ENCODE measurements around the gene VPS9D1. TPM values are rescaled to one million over a fixed set of nuclear protein-coding genes. Genes with fewer than 3 reads are reported as not detected.

VPS9D1 gene
- total and polyA plus RNA-seq, 2 experiments from 2014 or later: 2.1 to 2.2 TPM

DNA sequence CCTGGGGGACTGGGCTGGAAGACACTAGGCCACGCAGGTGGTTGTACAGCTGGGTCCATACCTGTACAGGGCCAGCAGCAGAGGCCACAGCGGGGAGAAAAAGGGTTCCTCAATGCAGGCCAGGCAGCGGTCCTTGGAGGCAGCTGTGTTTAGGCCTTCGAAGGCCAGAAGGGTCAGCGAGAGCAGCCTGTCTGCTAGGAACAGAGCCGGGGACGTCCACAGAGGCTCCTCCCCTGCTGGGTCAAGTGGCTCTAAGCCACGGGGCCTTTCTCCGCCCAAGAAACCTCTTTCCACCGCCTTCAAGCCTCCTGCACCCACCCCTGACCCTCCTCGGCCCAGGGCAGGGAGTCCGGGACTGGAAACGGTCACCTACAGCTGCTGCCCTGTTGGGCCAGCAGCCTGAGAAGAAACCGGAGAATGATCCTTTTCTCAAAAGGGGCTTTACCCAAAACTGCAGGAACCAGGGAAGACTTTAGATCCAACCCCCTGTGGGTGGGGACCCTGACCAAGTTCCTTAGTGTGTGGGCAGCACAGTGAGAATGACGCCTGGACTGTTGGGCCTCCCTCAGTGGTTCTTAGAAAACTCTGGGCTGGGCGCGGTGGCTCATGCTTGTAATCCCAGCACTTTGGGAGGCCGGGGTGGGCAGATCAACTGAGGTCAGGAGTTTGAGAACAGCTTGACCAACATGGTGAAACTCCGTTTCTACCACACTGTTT, 10.8 kb downstream of the VPS9D1 start:
- no peak for ATAC-seq
- Mint-ChIP-seq H3K4me3 (peak overlapping the region; percentile 30; the same call in 1 of the 3 replicates), H3K27me3 (ENCODE audit: insufficient read depth, low read depth, poor library complexity) (peaks cover 23% of the 10 kb centered on the region), H3K4me1 (peaks cover 11% of the 10 kb centered on the region), H3K9me3 (no peaks in the 10 kb centered on the region), H3K27ac (no peak overlapping the region), H3K36me3 (ENCODE audit: low read depth) (peaks cover 13% of the 10 kb centered on the region)
- Histone ChIP-seq H3K4me1 (ENCODE audit: insufficient read depth) (peaks cover 12% of the 10 kb centered on the region), H3K27me3 (ENCODE audit: insufficient read depth) (peaks cover 15% of the 10 kb centered on the region), H3K27ac (ENCODE audit: low read depth) (no peak overlapping the region), H3K4me3 (0 out of 2 replicates have a peak overlapping the region, but pooled peaks have one; percentile 13), H3K9me2 (ENCODE audit: insufficient read depth) (no peaks in the 10 kb centered on the region), H2AFZ (no peak overlapping the region), H3K4me2 (peak overlapping the region; percentile 65), H3K36me3 (ENCODE audit: insufficient read depth) (no peaks in the 10 kb centered on the region; the same call in 1 of the 2 replicates), H3F3A (replicated peaks; ENCODE audit: low read depth) (0 out of 2 replicates have a peak, but pooled peaks cover 5% of the 10 kb centered on the region), H4K20me1 (replicated peaks; ENCODE audit: insufficient read depth) (peaks cover 13% of the 10 kb centered on the region), H3K79me2 (replicated peaks; ENCODE audit: insufficient read depth) (peaks cover 6% of the 10 kb centered on the region)
- no peak for TF ChIP-seq NANOG (IDR thresholded peaks at IDR 0.05; ENCODE audit: borderline replicate concordance)
- TF ChIP-seq ZNF114 (CRISPR knock-in tag; IDR thresholded peaks at IDR 0.05): no peak
- no peak for TF ChIP-seq JUNB (IDR thresholded peaks at IDR 0.05; ENCODE audit: unreplicated experiment)
- TF ChIP-seq EZH2 (IDR thresholded peaks at IDR 0.05; ENCODE audit: low read depth, unreplicated experiment): no peak
- TF ChIP-seq, protein P1, sequence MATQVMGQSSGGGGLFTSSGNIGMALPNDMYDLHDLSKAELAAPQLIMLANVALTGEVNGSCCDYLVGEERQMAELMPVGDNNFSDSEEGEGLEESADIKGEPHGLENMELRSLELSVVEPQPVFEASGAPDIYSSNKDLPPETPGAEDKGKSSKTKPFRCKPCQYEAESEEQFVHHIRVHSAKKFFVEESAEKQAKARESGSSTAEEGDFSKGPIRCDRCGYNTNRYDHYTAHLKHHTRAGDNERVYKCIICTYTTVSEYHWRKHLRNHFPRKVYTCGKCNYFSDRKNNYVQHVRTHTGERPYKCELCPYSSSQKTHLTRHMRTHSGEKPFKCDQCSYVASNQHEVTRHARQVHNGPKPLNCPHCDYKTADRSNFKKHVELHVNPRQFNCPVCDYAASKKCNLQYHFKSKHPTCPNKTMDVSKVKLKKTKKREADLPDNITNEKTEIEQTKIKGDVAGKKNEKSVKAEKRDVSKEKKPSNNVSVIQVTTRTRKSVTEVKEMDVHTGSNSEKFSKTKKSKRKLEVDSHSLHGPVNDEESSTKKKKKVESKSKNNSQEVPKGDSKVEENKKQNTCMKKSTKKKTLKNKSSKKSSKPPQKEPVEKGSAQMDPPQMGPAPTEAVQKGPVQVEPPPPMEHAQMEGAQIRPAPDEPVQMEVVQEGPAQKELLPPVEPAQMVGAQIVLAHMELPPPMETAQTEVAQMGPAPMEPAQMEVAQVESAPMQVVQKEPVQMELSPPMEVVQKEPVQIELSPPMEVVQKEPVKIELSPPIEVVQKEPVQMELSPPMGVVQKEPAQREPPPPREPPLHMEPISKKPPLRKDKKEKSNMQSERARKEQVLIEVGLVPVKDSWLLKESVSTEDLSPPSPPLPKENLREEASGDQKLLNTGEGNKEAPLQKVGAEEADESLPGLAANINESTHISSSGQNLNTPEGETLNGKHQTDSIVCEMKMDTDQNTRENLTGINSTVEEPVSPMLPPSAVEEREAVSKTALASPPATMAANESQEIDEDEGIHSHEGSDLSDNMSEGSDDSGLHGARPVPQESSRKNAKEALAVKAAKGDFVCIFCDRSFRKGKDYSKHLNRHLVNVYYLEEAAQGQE (IDR thresholded peaks at IDR 0.05; ENCODE audit: unreplicated experiment): no peak
- no peak for TF ChIP-seq ZNF331 (CRISPR knock-in tag; IDR thresholded peaks at IDR 0.05; ENCODE audit: low read depth)
- TF ChIP-seq STAT1 (IDR thresholded peaks at IDR 0.05; ENCODE audit: unreplicated experiment): no peak
- no peak for DNase-seq (ENCODE audit: low spot score)

DNA sequence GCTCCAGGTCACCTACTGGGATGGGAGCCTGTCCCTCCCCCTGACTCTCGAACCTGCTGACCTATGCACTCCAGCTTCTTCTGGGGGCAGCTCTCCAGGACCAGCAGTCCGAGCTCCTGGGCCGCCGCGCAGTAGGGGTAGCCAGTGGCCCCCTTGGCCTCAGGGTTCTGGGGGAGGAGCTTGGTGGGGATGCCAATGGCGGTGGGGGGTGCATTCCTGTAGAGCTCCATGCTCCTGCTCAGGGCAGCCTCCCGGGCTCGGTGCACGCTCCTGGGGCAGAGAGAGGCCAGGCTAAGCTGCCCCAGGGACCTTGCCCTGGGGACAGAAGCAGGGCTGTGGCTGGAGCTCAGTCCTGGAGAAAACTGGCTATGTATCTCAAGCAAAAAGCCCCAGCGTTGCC, 11.5 kb downstream of the VPS9D1 start:
- Histone ChIP-seq H3K36me3 (ENCODE audit: insufficient read depth) (no peaks in the 10 kb centered on the region; the same call in 1 of the 2 replicates), H3K79me2 (replicated peaks; ENCODE audit: insufficient read depth) (peaks cover 6% of the 10 kb centered on the region), H3K27ac (ENCODE audit: low read depth) (no peak overlapping the region), H2AFZ (no peak overlapping the region), H3K4me2 (peak overlapping the region; percentile 65), H3K27me3 (ENCODE audit: insufficient read depth) (peaks cover 13% of the 10 kb centered on the region; the same call in 1 of the 2 replicates), H3K4me1 (ENCODE audit: insufficient read depth) (peaks cover 12% of the 10 kb centered on the region), H3K4me3 (0 out of 2 replicates have a peak overlapping the region, but pooled peaks have one; percentile 13), H4K20me1 (replicated peaks; ENCODE audit: insufficient read depth) (peaks cover 7% of the 10 kb centered on the region), H3F3A (replicated peaks; ENCODE audit: low read depth) (0 out of 2 replicates have a peak, but pooled peaks cover 5% of the 10 kb centered on the region), H3K9me2 (ENCODE audit: insufficient read depth) (no peaks in the 10 kb centered on the region)
- H3K27ac Mint-ChIP-seq: no peak overlapping the region; the same call in 1 of the 2 replicates
- ATAC-seq: peak; percentile 31
- no peaks in the 10 kb centered on the region for H3K9me3 Mint-ChIP-seq
- peaks cover 27% of the 10 kb centered on the region for H3K27me3 Mint-ChIP-seq (ENCODE audit: insufficient read depth, low read depth, poor library complexity)
- H3K4me3 Mint-ChIP-seq: peak overlapping the region; percentile 6; the same call in 1 of the 3 replicates
- peaks cover 11% of the 10 kb centered on the region; the same call in 2 of the 3 replicates for H3K4me1 Mint-ChIP-seq
- peaks cover 6% of the 10 kb centered on the region for H3K36me3 Mint-ChIP-seq (ENCODE audit: low read depth)
- DNase-seq (ENCODE audit: low spot score): peak; percentile 81
- TF ChIP-seq POLR2AphosphoS5 (IDR thresholded peaks at IDR 0.05; ENCODE audit: low read depth) (no peak), EZH2phosphoT487 (IDR thresholded peaks at IDR 0.05; ENCODE audit: unreplicated experiment) (no peak)
- TF ChIP-seq, protein P2, sequence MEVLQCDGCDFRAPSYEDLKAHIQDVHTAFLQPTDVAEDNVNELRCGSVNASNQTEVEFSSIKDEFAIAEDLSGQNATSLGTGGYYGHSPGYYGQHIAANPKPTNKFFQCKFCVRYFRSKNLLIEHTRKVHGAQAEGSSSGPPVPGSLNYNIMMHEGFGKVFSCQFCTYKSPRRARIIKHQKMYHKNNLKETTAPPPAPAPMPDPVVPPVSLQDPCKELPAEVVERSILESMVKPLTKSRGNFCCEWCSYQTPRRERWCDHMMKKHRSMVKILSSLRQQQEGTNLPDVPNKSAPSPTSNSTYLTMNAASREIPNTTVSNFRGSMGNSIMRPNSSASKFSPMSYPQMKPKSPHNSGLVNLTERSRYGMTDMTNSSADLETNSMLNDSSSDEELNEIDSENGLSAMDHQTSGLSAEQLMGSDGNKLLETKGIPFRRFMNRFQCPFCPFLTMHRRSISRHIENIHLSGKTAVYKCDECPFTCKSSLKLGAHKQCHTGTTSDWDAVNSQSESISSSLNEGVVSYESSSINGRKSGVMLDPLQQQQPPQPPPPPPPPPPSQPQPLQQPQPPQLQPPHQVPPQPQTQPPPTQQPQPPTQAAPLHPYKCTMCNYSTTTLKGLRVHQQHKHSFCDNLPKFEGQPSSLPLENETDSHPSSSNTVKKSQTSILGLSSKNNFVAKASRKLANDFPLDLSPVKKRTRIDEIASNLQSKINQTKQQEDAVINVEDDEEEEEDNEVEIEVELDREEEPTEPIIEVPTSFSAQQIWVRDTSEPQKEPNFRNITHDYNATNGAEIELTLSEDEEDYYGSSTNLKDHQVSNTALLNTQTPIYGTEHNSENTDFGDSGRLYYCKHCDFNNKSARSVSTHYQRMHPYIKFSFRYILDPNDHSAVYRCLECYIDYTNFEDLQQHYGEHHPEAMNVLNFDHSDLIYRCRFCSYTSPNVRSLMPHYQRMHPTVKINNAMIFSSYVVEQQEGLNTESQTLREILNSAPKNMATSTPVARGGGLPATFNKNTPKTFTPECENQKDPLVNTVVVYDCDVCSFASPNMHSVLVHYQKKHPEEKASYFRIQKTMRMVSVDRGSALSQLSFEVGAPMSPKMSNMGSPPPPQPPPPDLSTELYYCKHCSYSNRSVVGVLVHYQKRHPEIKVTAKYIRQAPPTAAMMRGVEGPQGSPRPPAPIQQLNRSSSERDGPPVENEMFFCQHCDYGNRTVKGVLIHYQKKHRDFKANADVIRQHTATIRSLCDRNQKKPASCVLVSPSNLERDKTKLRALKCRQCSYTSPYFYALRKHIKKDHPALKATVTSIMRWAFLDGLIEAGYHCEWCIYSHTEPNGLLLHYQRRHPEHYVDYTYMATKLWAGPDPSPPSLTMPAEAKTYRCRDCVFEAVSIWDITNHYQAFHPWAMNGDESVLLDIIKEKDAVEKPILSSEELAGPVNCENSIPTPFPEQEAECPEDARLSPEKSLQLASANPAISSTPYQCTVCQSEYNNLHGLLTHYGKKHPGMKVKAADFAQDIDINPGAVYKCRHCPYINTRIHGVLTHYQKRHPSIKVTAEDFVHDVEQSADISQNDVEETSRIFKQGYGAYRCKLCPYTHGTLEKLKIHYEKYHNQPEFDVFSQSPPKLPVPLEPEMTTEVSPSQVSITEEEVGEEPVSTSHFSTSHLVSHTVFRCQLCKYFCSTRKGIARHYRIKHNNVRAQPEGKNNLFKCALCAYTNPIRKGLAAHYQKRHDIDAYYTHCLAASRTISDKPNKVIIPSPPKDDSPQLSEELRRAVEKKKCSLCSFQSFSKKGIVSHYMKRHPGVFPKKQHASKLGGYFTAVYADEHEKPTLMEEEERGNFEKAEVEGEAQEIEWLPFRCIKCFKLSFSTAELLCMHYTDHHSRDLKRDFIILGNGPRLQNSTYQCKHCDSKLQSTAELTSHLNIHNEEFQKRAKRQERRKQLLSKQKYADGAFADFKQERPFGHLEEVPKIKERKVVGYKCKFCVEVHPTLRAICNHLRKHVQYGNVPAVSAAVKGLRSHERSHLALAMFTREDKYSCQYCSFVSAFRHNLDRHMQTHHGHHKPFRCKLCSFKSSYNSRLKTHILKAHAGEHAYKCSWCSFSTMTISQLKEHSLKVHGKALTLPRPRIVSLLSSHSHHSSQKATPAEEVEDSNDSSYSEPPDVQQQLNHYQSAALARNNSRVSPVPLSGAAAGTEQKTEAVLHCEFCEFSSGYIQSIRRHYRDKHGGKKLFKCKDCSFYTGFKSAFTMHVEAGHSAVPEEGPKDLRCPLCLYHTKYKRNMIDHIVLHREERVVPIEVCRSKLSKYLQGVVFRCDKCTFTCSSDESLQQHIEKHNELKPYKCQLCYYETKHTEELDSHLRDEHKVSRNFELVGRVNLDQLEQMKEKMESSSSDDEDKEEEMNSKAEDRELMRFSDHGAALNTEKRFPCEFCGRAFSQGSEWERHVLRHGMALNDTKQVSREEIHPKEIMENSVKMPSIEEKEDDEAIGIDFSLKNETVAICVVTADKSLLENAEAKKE (CRISPR knock-in tag; IDR thresholded peaks at IDR 0.05): no peak

All from GM23338 (cell line).